HG03575 (cell line): ENCODE results near the gene STARD10.
"Not testable (repeated sequence)": the region's sequence is repeated elsewhere in the genome, so short reads cannot be mapped to it uniquely, and the experiment has no call there.

Experiments
- ATAC-seq: cut with Tn5 transposase; IDR thresholded peaks from one replicate; pipeline ENCODE4 v1.9.1; 2021; ENCODE audit not compliant: unreplicated experiment, insufficient number of reproducible peaks, low FRiP score; ENCODE audit errors: extremely low read depth

STARD10 gene

GRCh38 chr11:72812967-72813739 is 19.3 kb upstream of the STARD10 start:
- ATAC-seq = no peak

DNA sequence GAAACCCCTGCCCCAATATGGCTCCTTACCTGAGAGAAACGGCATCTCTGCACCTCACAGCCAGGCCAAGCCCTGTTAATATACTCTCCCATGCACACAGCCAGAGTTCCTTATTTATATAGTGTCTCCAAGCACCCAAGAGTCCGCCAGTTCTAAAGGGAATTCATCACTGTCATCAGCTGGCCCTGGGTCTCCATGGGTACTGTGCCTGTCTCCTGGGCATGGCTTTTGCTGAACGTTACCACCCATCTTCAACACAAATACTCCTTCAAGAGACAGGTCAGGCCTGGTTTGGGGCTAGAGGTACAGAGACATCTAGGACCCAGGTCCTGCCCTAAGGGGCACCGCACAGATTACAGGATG is 18.7 kb upstream of the STARD10 start:
- no peak for ATAC-seq

GRCh38 chr11:72811686-72812085 is 17.8 kb upstream of the STARD10 start:
- ATAC-seq = not testable (repeated sequence)

GRCh38 chr11:72808331-72808798 is 14.5 kb upstream of the STARD10 start:
- ATAC-seq = no peak

DNA sequence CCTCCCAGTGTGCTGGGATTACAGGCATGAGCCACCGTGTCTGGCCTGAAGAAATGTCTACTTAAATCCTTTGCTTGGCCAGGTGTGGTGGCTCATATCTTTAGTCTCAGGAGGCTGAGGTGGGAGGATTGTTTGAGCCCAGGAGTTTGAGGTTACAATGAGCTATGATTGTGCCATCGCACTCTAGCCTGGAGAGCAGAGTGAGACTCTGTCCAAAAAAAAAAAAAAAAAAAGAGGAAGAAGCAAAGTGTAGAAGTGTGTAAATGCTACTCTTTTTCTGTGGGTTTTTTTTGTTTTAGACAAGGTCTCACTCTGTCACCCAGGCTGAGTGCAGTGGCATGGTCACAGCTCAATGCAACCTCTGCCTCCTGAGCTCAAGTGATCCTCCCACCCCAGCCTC is 13.9 kb upstream of the STARD10 start:
- no peak for ATAC-seq

DNA sequence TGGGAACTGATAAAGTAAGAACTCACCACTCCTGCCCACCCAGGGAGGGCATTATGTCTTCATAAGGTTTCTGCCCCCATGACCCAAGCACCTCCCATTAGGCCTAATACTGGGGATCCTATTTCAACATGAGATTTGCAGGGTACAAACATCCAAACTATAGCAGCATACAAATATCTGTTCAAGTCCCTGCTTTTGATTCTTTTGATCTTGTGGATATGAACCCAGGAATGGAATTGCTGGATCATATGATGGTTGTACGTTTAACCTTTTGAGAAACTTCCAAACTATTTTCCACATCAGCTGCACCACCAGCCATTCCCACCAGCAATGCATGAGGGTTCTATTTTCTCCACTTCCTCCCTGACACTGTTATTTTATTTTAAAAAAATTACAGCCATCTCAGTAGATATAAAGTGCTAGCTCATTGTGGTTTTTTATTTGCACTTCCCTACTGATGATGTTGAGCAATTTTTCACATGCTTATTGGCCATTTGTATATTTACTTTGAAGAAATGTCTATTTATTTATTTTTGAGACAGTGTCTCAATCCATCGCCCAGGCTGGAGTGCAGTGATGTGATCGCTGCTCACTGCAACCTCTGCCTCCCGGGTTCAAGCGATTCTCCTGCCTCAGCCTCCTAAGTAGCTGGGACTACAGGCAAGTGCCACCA is 13.3 kb upstream of the STARD10 start:
- no peak for ATAC-seq

DNA sequence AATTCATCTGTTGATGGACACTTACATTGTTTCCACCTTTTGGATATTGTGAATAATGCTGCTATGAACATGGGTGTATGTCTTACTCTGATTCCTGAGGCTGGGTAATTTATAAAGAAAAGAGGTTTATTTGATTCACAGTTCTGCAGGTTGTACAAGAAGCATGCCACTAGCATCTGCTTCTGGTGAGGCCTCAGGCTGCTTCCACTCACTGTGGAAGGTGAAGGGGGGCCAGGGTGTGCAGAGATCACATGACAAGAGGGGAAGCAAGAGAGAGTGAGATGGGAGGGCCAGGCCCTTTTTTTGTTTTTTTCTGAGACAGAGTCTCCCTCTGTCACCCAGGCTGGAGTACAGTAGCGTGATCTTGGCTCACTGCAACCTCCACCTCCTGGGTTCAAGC is 12.5 kb upstream of the STARD10 start:
- ATAC-seq = not testable (repeated sequence)

DNA sequence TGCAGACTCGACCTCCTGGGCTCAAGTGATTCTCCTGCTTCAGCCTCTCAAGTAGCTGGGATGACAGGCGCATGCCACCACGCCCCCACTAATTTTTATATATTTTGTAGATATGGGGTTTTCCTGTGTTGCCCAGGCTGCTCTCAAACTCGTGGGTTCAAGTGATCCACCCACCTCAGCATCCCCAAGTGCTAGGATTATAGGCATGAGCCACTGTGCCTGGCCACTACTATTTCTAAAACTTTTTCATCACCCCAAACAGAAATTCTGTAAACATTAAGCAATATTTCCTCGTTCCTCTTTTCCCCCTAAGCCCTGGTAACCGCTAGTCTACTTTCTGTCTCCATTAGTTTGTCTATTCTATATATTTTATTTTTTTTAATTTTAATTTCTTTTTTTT is 11.4 kb upstream of the STARD10 start:
- no peak for ATAC-seq

DNA sequence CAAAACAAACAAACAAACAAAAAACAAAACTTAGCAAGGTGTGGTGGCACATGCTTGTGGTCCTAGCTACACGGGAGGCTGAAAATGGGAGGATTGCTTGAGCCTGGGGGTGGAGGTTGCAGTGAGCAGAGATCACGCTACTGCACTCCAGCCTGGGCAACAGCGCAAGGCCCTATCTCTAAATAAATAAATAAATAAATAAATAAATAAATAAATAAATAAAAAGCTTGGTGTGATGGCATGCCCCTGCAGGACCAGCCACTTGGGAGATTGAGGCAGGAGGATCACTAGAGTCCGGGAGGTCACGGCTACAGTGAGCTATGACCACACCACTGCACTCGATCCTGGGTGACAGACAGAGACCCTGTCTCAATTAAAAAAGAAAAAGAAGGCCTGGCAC is 9.0 kb upstream of the STARD10 start:
- ATAC-seq = no peak

- ATAC-seq = no peak
Measured at GRCh38 chr11:72799441-72799840, 5.6 kb upstream of the STARD10 start.

DNA sequence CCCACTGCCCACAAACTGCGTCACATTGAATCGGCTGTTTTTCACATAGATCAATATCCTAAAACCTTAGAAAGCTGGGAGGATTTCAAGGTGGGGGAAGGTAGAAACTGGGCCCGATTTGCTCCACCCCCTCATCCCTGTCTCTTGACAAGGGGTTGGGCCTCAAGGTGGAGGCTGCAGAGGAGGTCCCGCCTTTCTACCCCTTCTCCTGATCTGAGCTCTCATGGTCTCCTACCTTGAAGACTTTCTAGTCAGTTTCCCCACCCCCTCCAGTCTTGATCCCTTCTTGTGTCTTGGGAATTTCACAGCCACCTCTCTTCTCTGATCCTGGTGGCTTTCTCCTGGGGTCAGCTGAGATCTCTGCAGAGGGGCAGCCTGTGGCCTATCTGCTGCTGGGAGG is 4.5 kb upstream of the STARD10 start:
- ATAC-seq = no peak

DNA sequence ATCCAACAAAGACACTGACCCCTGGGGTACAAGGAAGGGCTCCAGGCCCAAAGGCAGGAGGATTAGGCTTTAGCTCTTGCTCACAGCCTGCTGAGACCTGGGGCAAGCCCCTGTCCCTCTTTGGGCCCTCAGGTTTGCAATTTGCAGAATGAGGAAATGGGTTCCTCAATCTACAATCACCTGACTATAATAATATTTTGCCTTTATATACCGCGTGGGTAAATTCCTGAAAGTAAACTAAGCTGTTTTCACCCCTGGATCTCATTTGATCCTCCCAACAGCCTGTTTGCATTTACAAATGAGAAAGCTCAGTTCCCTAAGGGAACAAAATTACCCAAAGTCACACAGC is 797 bp downstream of the STARD10 start:
- ATAC-seq = no peak

DNA sequence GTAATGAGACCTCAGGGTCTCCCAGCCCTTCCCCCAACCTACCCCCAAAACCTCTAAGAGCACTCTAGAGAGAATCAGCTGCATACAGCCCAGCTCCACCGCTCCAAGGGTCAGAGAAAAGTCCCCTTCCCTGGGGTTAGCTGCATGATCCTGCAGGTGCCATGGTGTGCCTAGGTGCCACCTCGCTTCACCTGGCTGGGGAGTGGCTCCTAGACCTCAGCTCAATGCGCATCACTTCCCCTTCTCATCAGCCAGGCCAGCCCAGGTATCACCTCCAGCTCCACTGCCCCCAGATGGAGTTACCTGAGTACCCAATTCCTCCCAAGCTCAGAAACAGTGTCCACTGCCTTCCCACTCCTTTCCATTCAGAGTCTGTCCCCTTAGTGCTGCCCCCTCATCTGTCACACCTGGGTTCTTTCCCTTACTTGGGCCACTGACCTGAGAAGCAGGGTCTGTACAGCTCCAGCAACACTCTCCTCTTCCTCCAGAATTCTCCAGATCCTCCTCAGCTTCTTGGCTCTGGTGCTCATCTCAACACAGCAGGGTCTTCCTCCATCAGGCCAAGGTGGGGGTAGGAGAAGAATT is 1.3 kb downstream of the STARD10 start:
- no peak for ATAC-seq

DNA sequence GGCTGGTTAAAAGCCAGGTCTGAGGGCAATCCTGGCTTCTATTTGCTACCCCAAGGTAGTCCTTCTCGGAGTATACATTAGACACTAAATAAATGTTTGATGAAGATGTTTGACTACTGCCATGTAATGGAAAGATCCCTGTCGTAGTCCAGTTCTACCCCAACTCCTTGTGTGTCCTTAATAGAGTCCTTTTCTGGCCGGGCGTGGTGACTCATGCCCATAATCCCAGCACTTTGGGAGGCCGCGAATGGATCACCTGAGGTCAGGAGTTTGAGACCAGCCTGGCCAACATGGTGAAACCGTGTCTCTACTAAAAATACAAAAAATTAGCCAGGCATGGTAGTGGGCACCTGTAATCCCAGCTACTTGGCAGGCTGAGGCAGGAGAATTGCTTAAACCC is 2.6 kb downstream of the STARD10 start:
- ATAC-seq = not testable (repeated sequence)

DNA sequence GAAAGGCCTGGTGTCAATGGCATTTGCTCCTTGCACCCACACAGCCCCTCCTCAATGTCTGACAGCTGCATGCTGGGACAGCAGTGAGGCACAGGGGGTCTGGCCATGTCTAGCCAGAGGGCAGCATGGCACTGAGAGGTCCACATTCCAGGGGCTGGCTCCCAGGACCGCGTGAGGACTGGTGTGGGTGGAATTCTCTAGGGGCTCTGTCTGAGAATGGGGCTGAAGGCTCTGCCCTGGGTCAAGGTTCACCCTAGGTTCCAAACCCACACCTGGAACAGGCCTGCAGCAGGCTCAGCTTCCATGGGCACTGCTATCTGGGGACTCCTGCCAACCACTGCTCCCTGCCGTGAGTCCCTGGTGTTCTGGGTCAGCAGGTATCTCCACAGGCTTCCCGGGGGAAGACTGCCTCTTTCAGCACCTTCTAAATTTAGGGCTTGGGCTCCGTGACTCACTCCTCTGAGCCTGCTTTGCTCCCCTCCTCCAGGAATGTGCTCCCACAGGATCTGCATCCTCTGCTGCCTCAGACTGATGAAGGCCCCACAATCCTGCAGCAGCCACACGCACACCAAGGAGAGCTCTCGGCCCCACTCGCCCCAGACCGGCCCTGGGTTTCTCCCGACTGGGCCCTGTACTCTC is 4.2 kb downstream of the STARD10 start:
- no peak for ATAC-seq

GRCh38 chr11:72788241-72788640 is 5.6 kb downstream of the STARD10 start:
- no peak for ATAC-seq

DNA sequence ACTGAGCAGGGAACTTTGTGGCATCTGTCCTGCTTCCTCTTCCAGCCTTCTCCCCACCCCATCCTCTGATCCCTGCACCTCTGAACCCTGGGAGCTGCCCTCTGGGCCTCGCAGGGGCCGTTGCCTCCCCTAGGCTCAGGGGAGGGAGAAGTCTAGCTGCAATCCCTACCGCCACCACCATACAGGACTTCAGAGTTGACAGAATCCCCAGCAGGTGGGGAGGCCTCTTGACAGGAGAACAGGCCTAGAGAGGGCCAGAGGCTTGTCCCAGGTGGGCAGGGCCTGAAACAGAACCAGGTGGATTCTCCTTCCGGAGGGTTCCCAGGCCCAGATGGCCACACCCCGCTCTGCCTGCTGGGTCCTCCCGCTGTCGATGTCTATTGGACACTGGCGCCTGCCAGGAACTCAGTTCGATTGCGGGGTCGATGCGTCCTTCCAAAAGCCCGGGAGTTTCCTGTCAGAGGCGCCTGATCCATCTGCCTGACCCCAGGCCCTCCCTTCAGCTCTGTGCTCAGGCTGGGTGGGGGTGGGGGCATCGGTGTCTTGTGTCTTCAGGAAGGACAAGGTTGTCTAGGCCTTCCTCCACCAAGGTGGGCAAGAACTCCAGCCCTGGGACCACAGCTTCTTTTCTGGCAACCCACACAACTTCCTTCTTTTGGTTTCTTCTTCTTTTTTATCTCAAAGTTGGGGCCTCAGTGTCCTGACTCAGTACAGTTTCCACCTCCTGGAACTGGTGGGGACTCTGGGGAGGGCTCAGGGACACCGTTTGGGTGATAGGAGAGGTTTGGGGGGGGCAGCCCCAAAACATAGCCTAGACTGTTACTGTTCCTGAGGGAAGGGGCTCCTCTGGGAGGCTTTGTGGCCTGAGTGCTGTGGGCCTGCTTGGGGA is 6.4 kb downstream of the STARD10 start:
- ATAC-seq = no peak

GRCh38 chr11:72786305-72787215 is 7.3 kb downstream of the STARD10 start:
- ATAC-seq = no peak
